Left colon (tissue), 2 donors: ENCODE data around the gene CPNE5. TPM values are rescaled to one million over a fixed set of nuclear protein-coding genes. Genes with fewer than 3 reads are reported as not detected.

Experiments used
- ATAC-seq: fragments of 200-7000 bp; cut with Tn5 transposase; one replicate; pipeline ENCODE4 v1.9.1; 2020; ENCODE audit warnings: mild to moderate bottlenecking, moderate library complexity
- DNase-seq, 2 donors: peaks; one replicate each; pipeline ENCODE4 v3.0.0-alpha.2; 2020
- intact Hi-C, 2 donors: fragments of 100-400 bp; cut with DNase I in 1 of 2; cut with micrococcal nuclease in 1 of 2; formaldehyde crosslinking; loops; one replicate each; pipeline versions ENCODE4 v1.11.2 to v1.14.0; 2022; cut with DNase I, micrococcal nuclease
- total RNA-seq, 2 donors: library from RNA; stranded (reverse); fragmentation: NEBNext Ultra II Directional; extraction: Animal tissue kit (Norgen Biotek cat#: 25700); gene quantifications; one replicate each; pipeline ENCODE4 v1.2.1, GENCODE V29; 2021
- donor health status: DM: no; HTN: no; CAD: no.
- donor health status: DM: yes; HTN: yes; CAD: no.

The CPNE5 gene
- total RNA-seq, 2 donors from 2014 or later: 3.8 to 7.8 TPM

- no peak for ATAC-seq
- DNase-seq: no peak
- intact Hi-C loops: loop anchor here in 1 of 2 donors (10.0 kb wide), 1 partner anchor 67 kb away; no protein-coding TSS in a partner anchor
Measured at GRCh38 chr6:36841756-36842155, 2.5 kb upstream of the CPNE5 start.

DNA sequence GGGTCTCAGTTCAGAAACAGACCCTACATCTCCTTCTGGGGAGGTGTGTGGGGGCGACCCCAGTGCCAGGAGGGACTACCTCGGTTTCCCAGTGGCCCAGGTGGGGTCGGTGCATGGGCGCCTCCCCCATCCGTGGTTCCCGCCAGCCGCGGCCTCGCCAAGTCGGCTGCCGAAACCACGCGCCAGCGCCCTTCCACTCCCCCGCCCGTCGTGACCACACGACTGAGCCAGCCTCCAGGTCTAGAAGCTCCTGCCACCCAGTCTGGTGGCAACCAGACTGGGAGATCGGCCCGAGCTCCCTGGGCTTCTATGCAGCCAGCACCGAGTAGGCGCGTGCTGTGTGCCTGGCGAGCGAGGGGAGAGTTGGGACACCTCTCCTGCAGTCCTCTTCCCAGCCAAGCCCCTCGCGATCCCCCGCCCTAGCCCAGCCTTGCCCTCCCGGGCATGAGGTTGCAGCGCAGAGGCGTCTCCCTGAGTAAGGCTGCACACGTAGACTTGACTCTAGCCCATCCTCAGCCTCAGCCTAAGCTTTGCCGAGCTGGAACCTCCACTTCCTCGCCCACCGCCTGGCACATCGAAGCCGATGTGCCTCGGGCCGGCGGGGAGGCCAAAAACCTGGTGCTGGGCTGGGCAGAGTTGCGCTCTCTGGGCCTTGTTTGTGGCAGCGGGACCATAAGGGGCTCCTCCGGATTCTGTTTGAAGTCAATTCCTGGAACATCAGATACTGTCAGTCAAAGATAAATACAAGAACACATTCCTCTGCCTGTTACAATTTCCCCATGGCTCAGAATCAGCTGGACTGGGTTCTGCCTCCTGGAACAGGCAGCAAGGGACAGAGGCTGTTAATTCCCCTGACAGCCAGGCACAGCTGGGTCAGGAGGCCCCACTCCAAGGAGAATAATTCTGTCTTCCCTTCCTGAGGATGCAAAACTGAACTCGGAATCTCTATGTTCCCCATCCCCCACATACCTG lies 1.5 kb upstream of the CPNE5 start:
- intact Hi-C loops: loop anchor here in 1 of 2 donors (10.0 kb wide), 1 partner anchor 66 kb away; no protein-coding TSS in a partner anchor
- DNase-seq: peak in 1 of 2 donors; percentile 23
- peak; percentile 45 for ATAC-seq

DNA sequence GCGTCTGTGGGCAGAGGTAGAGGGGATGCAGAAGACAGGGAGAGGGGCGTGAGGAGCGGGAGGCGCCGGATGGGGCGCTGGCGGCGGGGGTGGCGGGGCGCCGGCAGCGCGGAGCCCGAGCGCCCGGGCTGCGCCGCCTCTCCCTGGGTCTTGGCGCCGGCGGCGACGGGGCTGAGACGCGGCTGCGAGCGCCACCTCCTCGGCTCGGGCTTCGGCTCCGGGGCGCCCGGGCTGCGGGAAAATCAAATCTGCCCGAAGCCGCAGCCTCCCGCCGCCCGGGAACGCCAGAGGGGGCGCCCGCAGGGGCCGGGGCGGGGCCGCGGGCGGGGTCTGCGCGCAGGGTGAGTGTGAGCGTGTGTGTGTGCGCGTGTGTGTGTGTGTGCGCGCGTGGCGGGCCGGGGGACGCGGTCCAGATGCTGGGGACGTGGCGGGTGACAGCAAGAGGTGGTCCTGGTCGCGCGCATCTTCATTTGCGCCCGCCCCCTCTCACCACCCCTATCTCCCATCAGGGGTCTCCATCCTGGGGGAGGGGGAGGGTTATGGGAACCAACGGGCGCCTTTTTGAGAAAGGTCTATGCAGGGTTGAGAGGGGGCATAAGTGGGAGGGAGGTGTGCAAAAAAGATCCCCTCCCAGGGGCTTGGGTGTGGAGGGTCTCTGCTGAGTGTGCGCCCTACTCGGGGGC lies 646 bp upstream of the CPNE5 start:
- intact Hi-C loops: loop anchor here in 1 of 2 donors (10.0 kb wide), 1 partner anchor 65 kb away; no protein-coding TSS in a partner anchor
- ATAC-seq (peak; percentile 76), DNase-seq (peak in 1 of 2 donors; percentile 50)

DNA sequence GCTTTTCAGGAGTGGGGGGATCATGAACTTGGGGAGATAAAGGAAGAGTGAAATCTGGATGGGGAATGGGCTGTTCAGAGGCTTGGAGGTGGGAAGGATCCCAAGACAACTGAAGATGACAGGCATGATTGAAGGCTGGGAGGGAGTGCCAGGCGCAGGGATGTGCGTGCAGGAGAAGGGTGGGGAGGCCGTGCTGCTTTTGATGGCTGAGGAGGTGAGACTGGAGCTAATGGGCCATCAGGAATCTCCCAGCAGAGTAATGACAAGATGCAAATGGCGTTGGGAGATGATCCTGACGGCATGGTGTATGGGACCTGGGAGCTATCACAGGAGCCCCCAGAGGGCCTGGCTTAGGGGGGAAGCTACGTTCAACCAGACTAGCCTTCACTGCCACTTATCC lies 1.6 kb downstream of the CPNE5 start:
- intact Hi-C loops: no loop called here
- DNase-seq: no peak
- no peak for ATAC-seq

DNA sequence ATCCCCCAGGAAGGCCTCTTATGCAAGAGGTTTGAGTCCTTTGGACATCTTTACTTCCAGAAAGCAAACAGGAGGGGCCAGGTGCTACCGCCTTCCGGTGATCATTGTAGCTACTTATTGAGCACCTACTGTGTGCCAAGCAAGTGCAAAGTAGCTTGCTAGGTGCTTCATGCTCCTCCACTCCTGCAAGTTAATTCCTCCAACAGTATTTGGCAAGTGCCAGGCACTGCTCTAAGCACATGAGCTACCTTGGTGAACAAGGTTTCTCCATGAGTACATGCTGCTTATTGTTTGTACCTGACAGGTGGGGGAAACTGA lies 2.3 kb downstream of the CPNE5 start:
- no peak for DNase-seq
- ATAC-seq: no peak
- intact Hi-C loops: no loop called here

DNA sequence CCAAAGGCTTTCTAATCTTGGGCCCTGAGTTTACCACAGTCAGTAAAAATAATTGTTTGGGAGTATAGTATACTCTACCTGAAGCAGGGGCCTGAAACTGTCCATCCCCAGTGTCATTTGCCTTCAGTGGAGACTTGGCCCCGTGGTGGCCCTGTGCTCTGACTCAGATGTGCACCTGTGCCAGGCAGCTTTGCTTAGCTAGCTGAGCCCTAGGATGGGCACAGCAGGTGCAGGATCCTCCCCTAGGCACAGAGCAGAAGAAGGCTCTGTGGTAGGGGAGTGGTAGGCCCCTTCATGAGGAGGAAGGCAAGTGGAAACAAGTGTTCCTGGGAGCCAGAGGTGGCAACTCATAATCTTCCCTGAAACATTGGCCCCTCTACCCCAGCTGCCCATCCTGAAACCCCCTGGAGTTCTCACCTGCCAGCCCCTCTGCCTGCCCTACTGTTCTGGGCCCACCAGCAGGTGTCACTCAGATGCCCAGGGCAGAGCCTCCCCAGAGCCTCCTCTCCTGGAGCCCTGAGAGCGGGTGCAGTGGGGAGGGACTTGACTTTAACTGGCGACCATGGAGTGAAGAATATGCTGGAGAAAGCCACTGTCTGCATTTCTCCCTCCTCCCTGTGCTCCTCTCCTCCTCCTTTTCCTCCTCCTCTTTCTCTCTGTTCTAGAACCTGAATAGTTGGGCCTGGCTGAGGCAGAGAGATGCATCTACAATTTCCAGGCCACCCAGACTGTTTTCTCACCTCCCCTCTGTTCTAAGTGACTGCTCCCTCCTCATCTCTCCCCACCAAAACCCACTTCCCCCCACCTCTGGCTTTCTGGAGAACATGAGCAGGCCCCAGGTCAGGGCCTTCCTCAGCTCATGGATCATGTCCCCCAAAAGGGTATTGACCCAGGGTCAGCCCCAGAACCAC lies 2.9 kb downstream of the CPNE5 start:
- intact Hi-C loops: no loop called here
- DNase-seq: no peak
- no peak for ATAC-seq

DNA sequence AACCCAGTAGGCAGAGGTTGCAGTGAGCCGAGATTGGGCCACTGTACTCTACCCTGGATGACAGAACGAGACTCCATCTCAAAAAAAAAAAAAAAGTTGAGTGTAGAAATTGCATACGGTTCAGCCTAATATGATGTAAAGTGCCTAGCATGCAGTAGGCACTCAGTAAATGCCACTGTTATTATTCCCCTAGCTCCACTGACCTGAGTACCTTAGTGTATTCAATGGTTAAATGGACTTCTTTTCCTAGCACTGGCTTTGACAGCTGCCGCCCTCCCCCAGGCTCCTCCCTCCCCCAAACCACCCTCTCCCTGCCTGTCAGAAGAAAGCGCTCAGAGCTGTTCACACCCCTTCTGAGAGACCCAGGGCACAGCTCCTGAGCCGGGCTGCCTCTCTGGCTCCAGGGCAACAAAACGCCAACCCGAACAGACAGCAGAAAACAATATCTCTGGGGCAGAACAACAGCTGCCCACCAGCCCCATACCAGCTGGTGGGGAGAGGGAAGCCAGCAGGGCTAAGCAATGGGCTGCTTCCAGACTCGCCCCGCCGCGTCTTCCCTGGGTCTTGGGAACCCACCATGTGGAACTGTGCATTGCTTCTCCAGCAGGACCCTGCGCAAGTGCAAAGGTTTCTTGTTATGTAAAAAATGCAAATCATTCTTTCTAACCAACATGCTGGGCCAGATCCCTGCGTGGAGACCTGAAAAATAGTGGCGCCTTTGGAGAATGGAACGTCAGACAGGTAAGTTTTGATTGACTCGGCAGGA lies 4.5 kb downstream of the CPNE5 start:
- ATAC-seq (no peak), DNase-seq (no peak)
- intact Hi-C loops: no loop called here

GRCh38 chr6:36833182-36833789 lies 6.0 kb downstream of the CPNE5 start:
- no peak for DNase-seq
- intact Hi-C loops: no loop called here
- ATAC-seq: no peak

GRCh38 chr6:36832313-36832712 lies 6.9 kb downstream of the CPNE5 start:
- DNase-seq (no peak), ATAC-seq (no peak)
- intact Hi-C loops: no loop called here

DNA sequence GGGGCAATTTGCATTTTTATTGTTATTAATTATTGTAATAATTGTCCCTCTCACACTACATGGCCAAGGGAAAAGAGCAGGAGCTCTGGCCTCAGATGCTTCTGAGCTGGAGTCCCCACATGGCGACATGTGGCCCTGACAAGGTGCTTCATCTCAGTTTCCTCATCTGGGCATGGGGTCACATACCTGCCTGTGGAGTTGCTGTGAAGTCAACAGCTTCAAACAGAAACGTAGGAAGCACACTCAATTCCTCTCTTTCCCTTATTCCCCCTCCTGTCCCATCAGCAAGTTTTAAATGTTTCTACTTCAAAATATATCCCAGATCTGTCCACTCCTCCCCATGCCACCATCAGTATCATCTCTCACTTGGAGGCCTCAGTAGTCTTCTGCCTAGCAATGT lies 8.7 kb downstream of the CPNE5 start:
- ATAC-seq (peak; percentile 3), DNase-seq (no peak)
- intact Hi-C loops: no loop called here

- ATAC-seq (peak; percentile 97), DNase-seq (peak; percentile 66)
- intact Hi-C loops: no loop called here
Measured at GRCh38 chr6:36829919-36830544, 9.2 kb downstream of the CPNE5 start.

DNA sequence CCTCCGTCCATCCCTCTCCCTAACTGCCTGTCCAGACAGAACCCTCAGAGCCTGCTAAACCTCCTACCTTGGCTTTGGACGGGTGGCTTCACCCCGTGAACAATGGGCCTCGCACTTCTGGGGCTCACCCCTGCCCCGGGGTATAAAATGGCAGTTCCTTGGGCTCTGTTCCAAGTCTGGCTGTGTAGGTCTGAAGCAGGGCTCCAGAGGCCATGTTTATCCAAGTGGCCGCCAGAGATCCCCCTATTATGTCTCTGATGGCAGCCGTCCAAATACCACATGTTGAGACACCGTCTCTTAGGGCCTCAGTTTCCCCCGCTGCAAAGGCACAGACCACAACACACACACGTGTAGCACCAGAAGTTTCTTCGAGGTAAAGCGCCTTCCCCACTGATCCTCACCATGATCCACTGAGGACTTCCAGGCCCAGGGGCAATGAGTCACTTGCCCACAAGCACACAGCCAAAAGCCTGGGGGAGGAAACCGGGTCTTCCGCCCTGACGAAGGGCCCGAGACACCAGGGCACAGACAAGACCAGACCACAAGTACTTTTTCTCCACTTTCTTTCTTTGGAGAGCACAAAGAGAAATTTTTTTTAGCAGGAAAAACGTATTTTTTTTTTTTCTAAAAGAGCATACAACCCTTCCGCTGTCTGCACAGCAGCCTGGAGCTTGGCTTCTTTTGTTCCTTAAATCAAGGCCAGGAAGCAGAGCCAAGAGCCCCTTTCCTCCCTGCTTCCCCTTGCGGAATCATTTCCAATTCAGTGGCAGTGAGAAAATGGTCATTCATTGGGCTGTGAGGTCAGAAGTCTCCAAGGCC lies 11.8 kb downstream of the CPNE5 start:
- DNase-seq (no peak), ATAC-seq (no peak)
- intact Hi-C loops: no loop called here

DNA sequence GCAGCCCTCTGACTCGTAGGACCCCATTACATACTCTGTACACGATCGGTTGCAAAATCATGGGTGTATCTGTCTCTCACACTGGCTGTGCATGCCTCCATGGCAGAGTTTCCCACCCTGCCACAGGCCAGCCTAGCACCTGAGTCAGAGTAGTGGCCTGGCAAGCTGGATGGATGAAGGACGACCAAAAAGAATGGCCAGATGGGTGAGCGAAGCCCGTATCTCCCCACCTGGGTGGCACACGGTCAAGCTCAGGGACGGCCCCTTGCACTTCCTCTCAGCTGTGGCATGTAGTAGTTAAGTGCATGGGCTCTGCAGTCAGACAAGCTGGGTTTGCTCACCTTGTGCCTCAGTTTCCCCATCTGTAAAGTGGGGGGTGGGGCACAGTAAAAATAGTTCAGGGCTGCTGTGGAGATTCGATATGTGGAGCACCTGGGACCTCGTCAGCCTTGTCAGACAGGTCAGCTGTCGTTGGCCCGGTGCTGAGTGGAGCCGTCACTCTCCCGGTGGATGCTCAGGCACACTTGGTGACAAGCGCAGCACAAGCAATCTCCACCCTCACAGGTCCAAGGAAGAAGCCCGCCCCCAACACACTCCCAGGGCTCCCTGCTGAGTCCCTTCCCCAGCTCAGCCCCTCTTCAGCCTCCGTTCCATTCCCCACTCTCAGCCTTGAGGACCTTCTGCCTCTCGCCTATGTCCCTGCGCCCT lies 12.6 kb downstream of the CPNE5 start:
- intact Hi-C loops: no loop called here
- DNase-seq (no peak), ATAC-seq (no peak)

- DNase-seq: no peak
- intact Hi-C loops: no loop called here
- no peak for ATAC-seq
Measured at GRCh38 chr6:36825994-36826393, 13.2 kb downstream of the CPNE5 start.

DNA sequence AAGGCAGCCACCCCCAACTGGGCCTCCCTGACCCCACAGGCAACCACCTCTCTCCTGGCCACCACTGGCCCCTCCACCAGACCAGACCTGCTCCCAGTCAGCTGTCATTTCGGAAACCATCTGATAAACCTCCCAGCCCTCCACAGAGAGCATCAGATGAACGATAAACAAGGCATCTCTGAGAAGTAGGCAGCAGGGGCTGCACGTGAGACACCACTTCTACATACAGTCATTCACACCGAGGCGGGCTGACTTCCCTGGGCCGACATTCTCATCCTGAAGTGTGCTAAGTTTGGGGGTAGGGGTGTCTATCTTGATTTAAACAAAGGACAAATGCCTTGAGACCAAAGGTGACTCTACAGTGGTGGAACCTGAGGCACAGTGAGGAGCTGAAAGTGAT lies 13.8 kb downstream of the CPNE5 start:
- intact Hi-C loops: no loop called here
- ATAC-seq (no peak), DNase-seq (no peak)

DNA sequence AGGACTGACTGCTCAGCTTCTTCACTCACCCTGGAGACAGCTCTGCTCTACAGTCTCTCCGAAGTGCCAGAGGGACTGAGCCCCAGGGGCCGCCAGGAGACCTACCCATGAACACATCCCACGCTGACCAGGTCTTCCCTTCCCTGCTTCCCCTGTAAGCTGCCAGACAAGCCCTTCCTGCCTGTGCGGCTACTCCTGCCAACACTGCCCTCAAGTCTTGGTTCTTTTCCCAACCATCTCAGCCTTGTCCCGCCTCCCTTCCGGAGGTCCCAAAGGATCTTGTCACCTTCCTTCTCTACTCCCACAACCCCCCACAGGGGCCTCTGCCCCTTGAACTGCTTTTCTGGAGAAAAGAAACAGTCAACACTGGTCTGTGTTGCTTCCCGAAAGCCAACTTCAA lies 15.0 kb downstream of the CPNE5 start:
- DNase-seq (no peak), ATAC-seq (no peak)
- intact Hi-C loops: no loop called here
